HepG2 (cell line): ENCODE results near the gene WNT10A. TPM values are rescaled to one million over a fixed set of nuclear protein-coding genes. Genes with fewer than 3 reads are reported as not detected.

Experiments used
- ELF1 ChIP-seq: sonication (generic); formaldehyde crosslinking; IDR thresholded peaks from 2 replicates; pipeline ENCODE4 v1.4.0; 2020; ENCODE audit warnings: missing genetic modification reagents
- FOXM1 ChIP-seq: sonication (generic); formaldehyde crosslinking; IDR thresholded peaks from 2 replicates; pipeline ENCODE4 v1.5.0; 2020; ENCODE audit warnings: missing genetic modification reagents
- NFIB ChIP-seq: sonication (generic); formaldehyde crosslinking; IDR thresholded peaks from 2 replicates; pipeline ENCODE4 v1.9.0; 2021; ENCODE audit warnings: missing genetic modification reagents, mild to moderate bottlenecking, borderline replicate concordance
- NFYB ChIP-seq: sonication (generic); formaldehyde crosslinking; IDR thresholded peaks from 2 replicates; pipeline ENCODE4 v1.4.0; 2020; ENCODE audit warnings: missing genetic modification reagents
- POLR2AphosphoS5 ChIP-seq: IDR thresholded peaks from 2 replicates; pipeline ENCODE4 v1.6.1; 2012; ENCODE audit warnings: low read depth, low read length
- ZMYM4 ChIP-seq: sonication (generic); formaldehyde crosslinking; IDR thresholded peaks from 2 replicates; pipeline ENCODE4 v1.8.1; 2023; ENCODE audit warnings: mild to moderate bottlenecking, missing genetic modification reagents
- ZNF101 ChIP-seq: sonication (generic); formaldehyde crosslinking; IDR thresholded peaks from 2 replicates; pipeline ENCODE4 v1.4.0; 2020; ENCODE audit warnings: mild to moderate bottlenecking, low read depth, missing genetic modification reagents, borderline replicate concordance
- ZNF230 ChIP-seq: sonication (generic); formaldehyde crosslinking; IDR thresholded peaks from 2 replicates; pipeline ENCODE4 v1.4.0; 2020; ENCODE audit warnings: mild to moderate bottlenecking, missing genetic modification reagents
- ZNF251 ChIP-seq: sonication (generic); formaldehyde crosslinking; IDR thresholded peaks from 2 replicates; pipeline ENCODE4 v1.9.0; 2021; ENCODE audit warnings: mild to moderate bottlenecking, missing genetic modification reagents
- ZNF3 ChIP-seq: IDR thresholded peaks from 2 replicates; pipeline ENCODE4 v1.7.0; 2017; ENCODE audit warnings: inconsistent platforms
- ZNF30 ChIP-seq: sonication (generic); formaldehyde crosslinking; IDR thresholded peaks from 2 replicates; pipeline ENCODE4 v1.5.0; 2020; ENCODE audit warnings: mild to moderate bottlenecking, missing genetic modification reagents
- ZNF350 ChIP-seq: sonication (generic); formaldehyde crosslinking; IDR thresholded peaks from 2 replicates; pipeline ENCODE4 v1.4.0; 2020; ENCODE audit warnings: mild to moderate bottlenecking, low read depth, missing genetic modification reagents, borderline replicate concordance
- ZNF354B ChIP-seq: sonication (generic); formaldehyde crosslinking; IDR thresholded peaks from 2 replicates; pipeline ENCODE4 v1.8.0; 2022; ENCODE audit warnings: mild to moderate bottlenecking, missing genetic modification reagents
- ZNF441 ChIP-seq: sonication (generic); formaldehyde crosslinking; IDR thresholded peaks from 2 replicates; pipeline ENCODE4 v1.7.0; 2021; ENCODE audit warnings: missing genetic modification reagents, borderline replicate concordance
- ZNF567 ChIP-seq: sonication (generic); formaldehyde crosslinking; IDR thresholded peaks from 2 replicates; pipeline ENCODE4 v1.8.1; 2023; ENCODE audit warnings: mild to moderate bottlenecking, missing genetic modification reagents, borderline replicate concordance
- ZNF616 ChIP-seq: sonication (generic); formaldehyde crosslinking; IDR thresholded peaks from 2 replicates; pipeline ENCODE4 v1.5.0; 2020; ENCODE audit warnings: low read depth, mild to moderate bottlenecking, missing genetic modification reagents
- ZNF775 ChIP-seq: sonication (generic); formaldehyde crosslinking; IDR thresholded peaks from 2 replicates; pipeline ENCODE4 v1.4.0; 2020; ENCODE audit warnings: missing genetic modification reagents, mild to moderate bottlenecking, moderate library complexity, borderline replicate concordance
- ZSCAN30 ChIP-seq: sonication (generic); formaldehyde crosslinking; IDR thresholded peaks from 2 replicates; pipeline ENCODE4 v1.5.0; 2020; ENCODE audit warnings: mild to moderate bottlenecking, missing genetic modification reagents
- polyA plus RNA-seq, 8 experiments: library from polyadenylated mRNA; depleted of rRNA in 3 of 8; stranded (reverse) in 7 of 8; unstranded in 1 of 8; fragments of >200 nt; fragmentation: Illumina TruSeq in 4 of 8; extraction: Trizol in 4 of 8; gene quantifications; 2 replicates each; pipeline versions ENCODE4 v1.2.1 to v1.2.3, GENCODE V29; 2011 to 2016; ENCODE audit warnings: low read depth in 4 of 8, missing spikeins in 1 of 8, mixed read lengths in 1 of 8; ENCODE audit not compliant: insufficient read depth in 1 of 8
- total RNA-seq, 5 experiments: library from RNA; depleted of rRNA; stranded (reverse); fragments of >200 nt; fragmentation: Illumina TruSeq; extraction: Trizol; gene quantifications; 2 replicates each; pipeline ENCODE4 v1.2.3, GENCODE V29; 2016; ENCODE audit warnings: low read depth in 1 of 5
- TF ChIP-seq, protein P1 (sequence below): sonication (generic); formaldehyde crosslinking; conservative IDR thresholded peaks from 2 replicates; pipeline ENCODE4 v1.8.0; 2022; ENCODE audit warnings: mild to moderate bottlenecking, moderate library complexity, missing genetic modification reagents
- TF ChIP-seq, protein P2 (sequence below): sonication (generic); formaldehyde crosslinking; IDR thresholded peaks from 2 replicates; pipeline ENCODE4 v1.5.1; 2020; ENCODE audit warnings: missing genetic modification reagents, mild to moderate bottlenecking, borderline replicate concordance
- TF ChIP-seq, protein P3 (sequence below): sonication (generic); formaldehyde crosslinking; IDR thresholded peaks from 2 replicates; pipeline ENCODE4 v1.8.0; 2022; ENCODE audit warnings: mild to moderate bottlenecking, missing genetic modification reagents; ENCODE audit not compliant: insufficient replicate concordance
- TF ChIP-seq, protein P4 (sequence below): sonication (generic); formaldehyde crosslinking; IDR thresholded peaks from 2 replicates; pipeline ENCODE4 v1.5.0; 2020; ENCODE audit warnings: missing genetic modification reagents, mild to moderate bottlenecking, borderline replicate concordance
- TF ChIP-seq, protein P5 (sequence below): IDR thresholded peaks from 2 replicates; pipeline ENCODE4 v1.6.1; 2016; ENCODE audit warnings: mild to moderate bottlenecking, missing biosample characterization, missing genetic modification reagents

Gene WNT10A
- total and polyA plus RNA-seq, 2 of the 13 experiments (the other 11 are each of a cell fraction or from before 2014, with no cell fraction given), result 0.03 TPM; not detected in 1

DNA sequence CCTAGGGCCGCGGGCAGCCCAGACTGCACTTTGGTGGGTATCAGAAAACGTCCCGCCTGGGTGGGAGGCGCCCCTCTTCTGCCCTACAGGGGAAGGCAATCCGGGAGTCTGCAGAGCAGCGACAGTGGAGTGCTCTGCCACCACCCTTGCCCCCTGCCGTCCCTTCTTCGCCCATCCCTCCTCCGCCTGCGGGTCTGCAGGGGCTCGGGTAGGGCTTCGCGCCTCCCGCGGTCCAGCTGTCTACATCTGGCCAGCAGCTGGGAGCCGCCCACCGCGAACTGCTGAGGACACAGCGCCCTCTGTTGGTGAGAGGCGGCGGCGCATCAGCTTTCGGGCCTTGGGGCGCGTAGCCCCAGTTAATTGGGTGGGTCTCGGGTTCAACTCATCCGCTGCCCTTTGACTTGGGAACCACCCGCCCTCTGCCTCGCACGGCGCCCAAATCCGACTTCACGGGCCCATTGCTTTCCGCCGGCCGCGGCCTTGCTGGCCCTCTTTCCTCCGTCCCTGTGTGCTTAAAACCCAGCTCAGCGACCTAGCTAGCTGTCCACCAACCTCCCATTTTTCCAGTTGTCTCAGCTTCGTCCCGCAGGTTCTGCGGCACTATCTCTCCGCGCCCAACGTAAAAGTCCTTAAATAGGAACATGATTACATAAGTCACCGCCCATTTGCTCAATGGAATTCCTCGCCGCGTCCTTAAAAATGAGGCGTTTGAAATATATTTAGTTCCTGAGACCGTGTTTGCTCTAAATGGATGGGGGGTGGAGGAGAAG is 17.6 kb downstream of the WNT10A start (continued):
- TF ChIP-seq ZNF441 (CRISPR knock-in tag), result peak; percentile 72; the same call in 1 of the 2 replicates
- 0 out of 2 replicates have a peak, but pooled peaks have one; percentile 40 for TF ChIP-seq ZMYM4 (CRISPR knock-in tag)
- TF ChIP-seq ELF1 (CRISPR knock-in tag), result no peak
- TF ChIP-seq ZNF567, result no peak
- TF ChIP-seq, protein P1, sequence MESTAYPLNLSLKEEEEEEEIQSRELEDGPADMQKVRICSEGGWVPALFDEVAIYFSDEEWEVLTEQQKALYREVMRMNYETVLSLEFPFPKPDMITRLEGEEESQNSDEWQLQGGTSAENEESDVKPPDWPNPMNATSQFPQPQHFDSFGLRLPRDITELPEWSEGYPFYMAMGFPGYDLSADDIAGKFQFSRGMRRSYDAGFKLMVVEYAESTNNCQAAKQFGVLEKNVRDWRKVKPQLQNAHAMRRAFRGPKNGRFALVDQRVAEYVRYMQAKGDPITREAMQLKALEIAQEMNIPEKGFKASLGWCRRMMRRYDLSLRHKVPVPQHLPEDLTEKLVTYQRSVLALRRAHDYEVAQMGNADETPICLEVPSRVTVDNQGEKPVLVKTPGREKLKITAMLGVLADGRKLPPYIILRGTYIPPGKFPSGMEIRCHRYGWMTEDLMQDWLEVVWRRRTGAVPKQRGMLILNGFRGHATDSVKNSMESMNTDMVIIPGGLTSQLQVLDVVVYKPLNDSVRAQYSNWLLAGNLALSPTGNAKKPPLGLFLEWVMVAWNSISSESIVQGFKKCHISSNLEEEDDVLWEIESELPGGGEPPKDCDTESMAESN (CRISPR knock-in tag), result no peak; the same call in 1 of the 2 replicates
- no peak for TF ChIP-seq POLR2AphosphoS5
- no peak for TF ChIP-seq ZNF775 (CRISPR knock-in tag)
- TF ChIP-seq ZNF101 (CRISPR knock-in tag), result no peak
- peak; percentile 86 for TF ChIP-seq ZNF230
- no peak for TF ChIP-seq ZSCAN30 (CRISPR knock-in tag)
- TF ChIP-seq, protein P2, sequence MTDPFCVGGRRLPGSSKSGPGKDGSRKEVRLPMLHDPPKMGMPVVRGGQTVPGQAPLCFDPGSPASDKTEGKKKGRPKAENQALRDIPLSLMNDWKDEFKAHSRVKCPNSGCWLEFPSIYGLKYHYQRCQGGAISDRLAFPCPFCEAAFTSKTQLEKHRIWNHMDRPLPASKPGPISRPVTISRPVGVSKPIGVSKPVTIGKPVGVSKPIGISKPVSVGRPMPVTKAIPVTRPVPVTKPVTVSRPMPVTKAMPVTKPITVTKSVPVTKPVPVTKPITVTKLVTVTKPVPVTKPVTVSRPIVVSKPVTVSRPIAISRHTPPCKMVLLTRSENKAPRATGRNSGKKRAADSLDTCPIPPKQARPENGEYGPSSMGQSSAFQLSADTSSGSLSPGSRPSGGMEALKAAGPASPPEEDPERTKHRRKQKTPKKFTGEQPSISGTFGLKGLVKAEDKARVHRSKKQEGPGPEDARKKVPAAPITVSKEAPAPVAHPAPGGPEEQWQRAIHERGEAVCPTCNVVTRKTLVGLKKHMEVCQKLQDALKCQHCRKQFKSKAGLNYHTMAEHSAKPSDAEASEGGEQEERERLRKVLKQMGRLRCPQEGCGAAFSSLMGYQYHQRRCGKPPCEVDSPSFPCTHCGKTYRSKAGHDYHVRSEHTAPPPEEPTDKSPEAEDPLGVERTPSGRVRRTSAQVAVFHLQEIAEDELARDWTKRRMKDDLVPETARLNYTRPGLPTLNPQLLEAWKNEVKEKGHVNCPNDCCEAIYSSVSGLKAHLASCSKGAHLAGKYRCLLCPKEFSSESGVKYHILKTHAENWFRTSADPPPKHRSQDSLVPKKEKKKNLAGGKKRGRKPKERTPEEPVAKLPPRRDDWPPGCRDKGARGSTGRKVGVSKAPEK (CRISPR knock-in tag), result 0 out of 2 replicates have a peak, but pooled peaks have one; percentile 29
- TF ChIP-seq NFYB (CRISPR knock-in tag), result no peak
- TF ChIP-seq FOXM1 (CRISPR knock-in tag), result no peak
- TF ChIP-seq ZNF354B (CRISPR knock-in tag), result no peak
- TF ChIP-seq ZNF30, result no peak
- no peak; the same call in 1 of the 2 replicates for TF ChIP-seq ZNF350
- TF ChIP-seq, protein P3, sequence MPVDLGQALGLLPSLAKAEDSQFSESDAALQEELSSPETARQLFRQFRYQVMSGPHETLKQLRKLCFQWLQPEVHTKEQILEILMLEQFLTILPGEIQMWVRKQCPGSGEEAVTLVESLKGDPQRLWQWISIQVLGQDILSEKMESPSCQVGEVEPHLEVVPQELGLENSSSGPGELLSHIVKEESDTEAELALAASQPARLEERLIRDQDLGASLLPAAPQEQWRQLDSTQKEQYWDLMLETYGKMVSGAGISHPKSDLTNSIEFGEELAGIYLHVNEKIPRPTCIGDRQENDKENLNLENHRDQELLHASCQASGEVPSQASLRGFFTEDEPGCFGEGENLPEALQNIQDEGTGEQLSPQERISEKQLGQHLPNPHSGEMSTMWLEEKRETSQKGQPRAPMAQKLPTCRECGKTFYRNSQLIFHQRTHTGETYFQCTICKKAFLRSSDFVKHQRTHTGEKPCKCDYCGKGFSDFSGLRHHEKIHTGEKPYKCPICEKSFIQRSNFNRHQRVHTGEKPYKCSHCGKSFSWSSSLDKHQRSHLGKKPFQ (CRISPR knock-in tag), result no peak
- TF ChIP-seq, protein P4, sequence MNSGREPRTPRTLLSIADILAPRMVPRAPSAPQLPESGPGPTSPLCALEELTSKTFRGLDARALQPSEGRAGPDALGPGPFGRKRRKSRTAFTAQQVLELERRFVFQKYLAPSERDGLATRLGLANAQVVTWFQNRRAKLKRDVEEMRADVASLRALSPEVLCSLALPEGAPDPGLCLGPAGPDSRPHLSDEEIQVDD, result peak; percentile 93
- no peak for TF ChIP-seq ZNF616 (CRISPR knock-in tag)
- no peak for TF ChIP-seq NFIB (CRISPR knock-in tag)
- TF ChIP-seq ZNF3 (CRISPR knock-in tag), result no peak
- TF ChIP-seq ZNF251 (CRISPR knock-in tag), result no peak
- TF ChIP-seq, protein P5, sequence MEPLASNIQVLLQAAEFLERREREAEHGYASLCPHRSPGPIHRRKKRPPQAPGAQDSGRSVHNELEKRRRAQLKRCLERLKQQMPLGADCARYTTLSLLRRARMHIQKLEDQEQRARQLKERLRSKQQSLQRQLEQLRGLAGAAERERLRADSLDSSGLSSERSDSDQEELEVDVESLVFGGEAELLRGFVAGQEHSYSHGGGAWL (CRISPR knock-in tag), result no peak; the same call in 1 of the 2 replicates
